HG02884 (cell line): ENCODE data around the gene TMEM151B.
A peak's percentile ranks its signal among the peaks of the same experiment; 100 is the strongest.

Experiments
- ATAC-seq: cut with Tn5 transposase; IDR thresholded peaks from one replicate; pipeline ENCODE4 v1.9.1; 2021; ENCODE audit warnings: mild to moderate bottlenecking, moderate library complexity; ENCODE audit not compliant: unreplicated experiment

TMEM151B gene

DNA sequence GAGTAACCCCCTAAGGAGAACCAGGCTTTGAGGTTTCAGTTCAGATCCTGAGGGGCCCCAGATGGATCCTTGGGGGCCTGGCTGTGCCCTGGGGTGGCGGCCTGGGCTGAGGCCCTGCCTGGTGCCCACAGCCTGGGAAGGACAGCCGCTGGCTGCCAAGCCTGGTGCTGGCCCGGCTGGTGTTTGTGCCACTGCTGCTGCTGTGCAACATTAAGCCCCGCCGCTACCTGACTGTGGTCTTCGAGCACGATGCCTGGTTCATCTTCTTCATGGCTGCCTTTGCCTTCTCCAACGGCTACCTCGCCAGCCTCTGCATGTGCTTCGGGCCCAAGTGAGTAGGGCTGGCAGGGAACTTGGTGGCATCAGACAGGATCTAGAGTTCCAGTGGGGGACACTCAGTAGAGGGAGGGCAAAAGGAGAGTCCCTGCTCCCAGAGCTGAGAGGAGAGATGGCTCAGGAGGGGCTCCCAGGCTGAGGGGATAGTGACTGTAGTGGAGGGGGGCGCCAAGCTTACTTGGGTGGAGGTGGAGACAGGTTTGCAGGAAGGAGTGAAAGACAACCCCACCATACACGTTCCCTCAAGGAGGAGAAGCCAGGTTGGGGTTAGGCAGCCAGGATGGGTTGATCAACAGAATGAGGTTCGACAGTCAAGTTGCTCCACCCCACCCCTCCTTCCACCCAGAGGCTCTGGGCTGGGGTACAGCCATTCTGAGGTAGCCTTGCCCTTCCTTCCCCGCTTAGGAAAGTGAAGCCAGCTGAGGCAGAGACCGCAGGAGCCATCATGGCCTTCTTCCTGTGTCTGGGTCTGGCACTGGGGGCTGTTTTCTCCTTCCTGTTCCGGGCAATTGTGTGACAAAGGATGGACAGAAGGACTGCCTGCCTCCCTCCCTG lies 37.3 kb upstream of the TMEM151B start:
- ATAC-seq, result no peak

DNA sequence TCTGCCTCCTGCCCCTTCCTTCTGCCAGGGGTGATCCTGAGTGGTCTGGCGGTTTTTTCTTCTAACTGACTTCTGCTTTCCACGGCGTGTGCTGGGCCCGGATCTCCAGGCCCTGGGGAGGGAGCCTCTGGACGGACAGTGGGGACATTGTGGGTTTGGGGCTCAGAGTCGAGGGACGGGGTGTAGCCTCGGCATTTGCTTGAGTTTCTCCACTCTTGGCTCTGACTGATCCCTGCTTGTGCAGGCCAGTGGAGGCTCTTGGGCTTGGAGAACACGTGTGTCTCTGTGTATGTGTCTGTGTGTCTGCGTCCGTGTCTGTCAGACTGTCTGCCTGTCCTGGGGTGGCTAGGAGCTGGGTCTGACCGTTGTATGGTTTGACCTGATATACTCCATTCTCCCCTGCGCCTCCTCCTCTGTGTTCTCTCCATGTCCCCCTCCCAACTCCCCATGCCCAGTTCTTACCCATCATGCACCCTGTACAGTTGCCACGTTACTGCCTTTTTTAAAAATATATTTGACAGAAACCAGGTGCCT lies 36.6 kb upstream of the TMEM151B start:
- ATAC-seq, result no peak

DNA sequence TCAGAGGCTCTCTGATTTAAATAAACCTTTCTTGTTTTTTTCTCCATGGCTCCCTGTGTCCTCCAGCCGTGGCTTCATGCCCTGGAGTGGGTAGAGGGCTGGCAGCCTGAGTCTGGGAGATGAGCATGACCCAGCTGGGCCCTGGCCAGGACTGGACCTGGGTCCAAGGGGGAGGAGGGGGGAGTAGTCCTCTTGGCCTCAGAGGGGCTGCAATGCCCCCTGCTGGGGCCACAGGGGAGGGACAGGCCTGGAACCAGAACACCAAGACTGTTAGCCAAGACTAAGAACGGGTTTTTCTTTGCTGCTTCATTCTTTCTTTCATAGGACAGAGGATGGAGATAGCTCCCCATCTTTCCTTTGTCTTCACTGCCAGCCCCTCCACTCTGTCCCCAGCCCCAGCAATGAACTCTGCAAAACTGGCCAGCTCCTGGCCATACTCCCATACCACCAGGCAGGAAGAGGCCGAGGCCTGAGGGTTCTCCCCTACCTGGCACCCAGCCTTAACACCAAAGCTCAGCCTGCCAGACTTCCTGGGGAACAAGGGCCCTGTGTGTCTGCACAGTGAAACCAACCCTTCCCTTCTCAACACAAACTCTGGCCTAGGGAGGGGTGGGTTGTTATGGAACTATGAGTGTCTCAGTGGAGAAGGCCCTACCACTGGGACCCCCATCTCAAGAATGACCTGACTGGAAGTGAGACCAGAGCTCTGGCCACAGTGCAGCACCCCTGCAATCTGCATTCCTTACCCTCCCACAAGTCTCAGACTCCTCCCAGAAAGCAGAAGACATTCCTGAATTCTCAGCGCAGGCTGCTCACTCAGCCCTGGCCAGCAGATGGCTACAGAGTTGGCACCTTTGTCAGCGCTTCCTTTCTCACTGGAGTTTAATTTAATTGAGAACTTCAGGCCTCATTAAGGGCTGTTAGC lies 35.9 kb upstream of the TMEM151B start:
- ATAC-seq, result no peak

DNA sequence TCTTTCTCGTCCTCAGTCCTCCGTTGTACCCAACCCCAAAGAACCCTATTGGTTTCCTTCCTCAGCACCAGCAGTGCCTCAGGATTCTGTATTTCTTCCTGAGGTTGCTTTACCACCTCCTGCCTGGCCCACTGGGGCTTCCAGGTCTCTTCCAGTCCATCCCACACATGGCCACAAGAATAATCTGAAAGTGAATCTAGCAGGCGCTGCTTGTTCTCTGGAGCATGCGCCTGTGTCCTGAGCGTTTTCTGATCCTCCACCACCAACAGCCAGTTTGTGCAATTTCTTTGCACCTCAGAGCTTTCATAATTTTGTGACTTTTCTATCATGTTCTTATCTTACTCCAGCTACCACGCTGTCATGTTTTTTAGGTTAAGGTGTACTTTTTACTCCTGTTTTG lies 35.0 kb upstream of the TMEM151B start:
- ATAC-seq, result no peak

DNA sequence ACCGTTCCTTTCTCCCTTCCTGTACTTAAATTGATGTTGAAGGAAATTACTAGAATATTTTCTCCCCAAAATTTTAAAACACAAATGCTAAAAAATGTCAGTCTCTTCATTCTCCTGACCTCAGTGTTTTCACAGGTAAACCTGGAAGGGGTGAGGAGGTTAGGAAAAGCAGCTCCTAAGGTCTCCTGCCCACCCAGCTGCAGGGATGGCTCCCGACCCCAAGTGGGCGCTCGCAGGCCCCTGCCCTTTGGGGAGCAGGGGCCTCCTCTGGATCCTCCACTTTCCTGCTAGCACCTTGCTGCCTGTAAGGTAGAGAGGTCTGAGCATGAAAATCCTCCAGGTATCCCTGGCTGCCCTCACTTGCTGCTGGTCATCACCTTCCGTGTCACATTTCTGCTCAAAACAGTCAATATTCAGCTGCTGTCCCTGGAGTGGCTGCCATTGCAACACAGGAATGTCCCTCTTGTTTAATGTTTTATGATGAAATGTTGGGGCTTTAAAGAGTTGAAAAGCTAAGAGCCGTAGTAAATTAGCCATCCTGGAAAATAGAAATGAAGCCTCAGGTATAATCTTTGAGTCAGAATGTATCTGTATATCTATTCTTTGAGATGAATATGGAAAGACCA lies 34.2 kb upstream of the TMEM151B start:
- ATAC-seq, result no peak

DNA sequence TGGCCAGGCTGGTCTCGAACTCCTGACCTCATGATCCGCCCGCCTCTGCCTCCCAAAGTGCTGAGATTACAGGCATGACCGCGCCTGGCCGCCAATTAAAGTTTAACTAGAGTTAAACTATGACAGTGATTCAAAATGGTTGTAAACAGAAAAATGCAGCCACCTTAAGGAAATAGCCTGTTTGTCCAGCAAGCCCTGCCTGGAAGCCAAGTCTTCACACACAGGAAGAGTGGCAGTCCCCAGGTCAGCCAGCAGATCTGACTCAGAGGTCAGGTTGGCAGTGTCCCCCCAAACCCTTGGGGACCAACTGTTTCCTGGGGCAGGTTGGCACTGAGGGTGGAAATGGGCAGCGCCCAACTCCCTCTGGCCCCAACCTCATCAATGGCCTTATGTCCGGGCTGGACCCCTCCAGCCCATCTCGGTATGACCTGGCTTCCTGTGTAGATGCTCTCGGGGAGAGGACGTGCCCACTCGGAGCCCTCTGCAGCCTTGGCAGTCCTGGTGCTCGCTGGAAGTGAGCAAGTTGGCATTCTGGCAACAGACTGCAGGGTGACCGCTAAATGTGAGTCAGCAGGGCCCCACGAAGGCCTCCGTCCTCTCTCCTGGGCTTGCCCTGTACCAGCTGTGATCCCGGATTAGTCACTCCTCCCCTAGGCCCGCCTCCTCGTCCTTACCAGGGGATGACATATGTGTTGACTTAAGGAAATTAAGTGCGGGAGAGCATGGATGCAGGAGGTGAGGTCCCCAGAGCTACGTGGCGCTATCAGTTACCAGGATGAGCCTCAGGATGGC lies 33.0 kb upstream of the TMEM151B start:
- ATAC-seq, result peak; percentile 47

DNA sequence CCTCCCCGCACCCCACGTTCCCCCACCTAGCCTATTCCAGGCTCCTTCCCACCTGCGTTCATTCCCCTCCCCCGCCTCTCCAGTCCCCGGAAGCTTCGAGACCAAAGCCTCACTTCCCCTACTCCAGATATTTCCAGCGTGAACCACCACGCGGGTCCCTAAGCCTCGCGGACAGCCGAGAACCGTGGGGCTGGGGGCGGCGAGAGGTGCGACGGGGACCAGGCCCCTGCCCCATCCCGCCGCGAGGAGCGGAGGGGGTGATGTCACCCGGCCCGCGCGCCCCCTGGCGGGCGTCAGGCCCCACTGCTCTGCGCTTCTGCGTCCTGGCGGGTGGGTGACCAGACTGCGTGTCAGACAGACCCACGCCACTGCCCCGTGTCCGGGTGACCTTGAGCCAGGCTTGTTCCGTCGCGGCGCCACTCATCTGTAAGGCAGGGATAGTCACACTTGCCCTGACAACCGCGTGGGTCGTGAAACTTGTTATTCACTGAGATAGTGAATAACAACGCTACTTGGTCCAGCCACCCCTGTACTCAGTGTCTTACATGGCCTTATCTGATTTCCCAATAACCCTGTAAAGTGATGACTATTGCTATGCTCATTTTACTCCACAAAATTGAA lies 32.3 kb upstream of the TMEM151B start:
- ATAC-seq, result peak; percentile 71

DNA sequence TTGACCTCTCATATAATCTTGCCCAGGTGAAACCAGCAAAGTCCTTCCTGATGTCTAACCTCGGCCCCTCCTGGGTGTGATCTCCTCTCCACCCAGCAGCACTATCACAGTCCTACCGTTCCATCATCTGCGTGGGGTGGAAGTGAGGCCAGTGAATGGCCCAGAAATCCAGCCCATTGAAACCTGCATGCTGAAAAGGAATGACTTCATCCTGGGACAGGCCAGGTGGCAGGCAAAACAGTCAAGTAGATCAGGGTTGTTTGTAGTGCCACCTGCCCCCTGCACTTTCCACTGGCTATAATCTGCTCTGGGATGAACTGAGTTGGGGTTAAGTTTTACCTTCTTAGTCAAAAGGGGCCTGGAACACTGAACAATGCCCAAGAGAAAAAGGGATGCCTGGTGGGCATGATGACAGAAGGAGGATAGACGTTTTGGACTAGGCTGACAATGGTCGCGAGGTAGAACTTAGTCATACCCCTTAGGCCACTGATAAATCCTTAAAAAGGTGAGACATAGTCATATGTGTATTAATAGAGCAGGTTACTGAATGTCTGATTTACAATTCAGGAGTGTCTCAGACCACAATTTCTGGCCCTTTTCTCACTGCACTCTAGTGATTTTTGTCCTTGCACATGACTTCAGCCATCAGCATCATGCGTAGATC lies 31.4 kb upstream of the TMEM151B start:
- no peak for ATAC-seq

DNA sequence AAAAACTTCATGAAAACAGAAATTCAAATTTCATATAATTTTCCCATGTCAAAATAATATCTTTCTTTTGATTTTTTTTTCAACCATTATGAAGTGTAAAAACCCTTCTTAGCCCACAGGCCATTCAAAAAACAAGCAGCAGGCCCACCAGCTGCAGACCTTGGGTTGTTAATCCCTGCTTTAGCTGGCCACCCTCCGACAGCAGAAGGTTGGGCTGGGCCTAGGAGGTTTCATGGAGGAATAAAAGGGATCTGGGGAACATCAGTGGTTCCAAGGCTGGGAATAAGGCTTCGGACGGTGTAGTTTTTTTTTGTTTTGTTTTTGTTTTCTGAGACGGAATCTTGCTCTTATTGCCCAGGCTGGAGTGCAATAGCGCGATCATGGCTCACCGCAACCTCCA lies 26.9 kb upstream of the TMEM151B start:
- no peak for ATAC-seq

DNA sequence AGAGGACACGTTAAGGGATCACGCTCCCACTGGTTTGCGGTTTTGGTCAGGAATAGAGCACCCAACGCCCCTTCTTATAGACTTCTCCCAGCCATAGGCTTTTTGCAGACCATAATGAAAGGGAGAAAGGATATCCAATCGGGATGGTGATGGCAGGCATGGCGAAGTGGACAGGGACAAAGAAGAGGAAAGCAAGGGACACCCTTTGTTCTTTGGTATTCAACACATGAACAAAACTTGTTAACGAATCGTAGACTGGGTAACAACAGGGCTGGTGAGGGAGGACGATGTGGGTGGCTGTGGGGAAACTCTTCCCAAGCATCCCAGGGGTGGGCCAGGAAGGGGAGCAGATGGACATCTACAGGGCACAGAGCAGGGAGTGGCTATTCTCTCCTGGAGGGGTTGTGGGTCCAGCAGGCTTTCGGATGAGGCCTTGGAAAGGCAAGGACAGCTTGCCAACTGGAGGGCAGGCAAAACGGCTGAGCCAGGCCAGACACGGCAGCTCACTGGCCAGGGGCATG lies 24.8 kb upstream of the TMEM151B start:
- ATAC-seq, result no peak

DNA sequence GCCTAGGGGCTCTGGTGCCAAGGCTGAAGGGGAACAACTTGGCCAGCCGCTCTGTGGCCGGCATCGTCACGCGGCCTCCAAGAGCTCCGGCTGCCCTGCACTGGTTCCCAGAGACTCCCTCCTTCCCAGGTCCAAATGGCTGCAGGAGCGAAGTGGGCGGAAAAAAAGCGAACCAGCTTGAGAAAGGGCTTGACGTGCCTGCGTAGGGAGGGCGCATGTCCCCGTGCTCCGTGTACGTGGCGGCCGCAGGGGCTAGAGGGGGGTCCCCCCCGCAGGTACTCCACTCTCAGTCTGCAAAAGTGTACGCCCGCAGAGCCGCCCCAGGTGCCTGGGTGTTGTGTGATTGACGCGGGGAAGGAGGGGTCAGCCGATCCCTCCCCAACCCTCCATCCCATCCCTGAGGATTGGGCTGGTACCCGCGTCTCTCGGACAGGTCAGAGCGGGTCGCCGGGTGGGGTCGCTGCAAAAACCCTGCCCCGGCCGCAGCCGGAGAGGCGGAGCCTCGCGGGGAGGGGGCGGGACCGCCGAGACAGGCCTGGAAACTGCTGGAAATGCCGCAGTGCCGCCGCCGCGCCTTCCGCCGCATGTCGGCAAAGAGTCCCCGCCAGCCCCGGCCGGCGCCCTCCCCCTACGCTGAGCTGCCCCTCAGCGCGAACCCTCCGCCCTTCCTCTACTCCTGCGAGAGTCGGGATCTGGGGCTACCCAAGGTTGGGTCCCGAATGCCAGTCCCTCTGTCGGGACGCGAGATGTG lies 24.2 kb upstream of the TMEM151B start:
- peak; percentile 44 for ATAC-seq

DNA sequence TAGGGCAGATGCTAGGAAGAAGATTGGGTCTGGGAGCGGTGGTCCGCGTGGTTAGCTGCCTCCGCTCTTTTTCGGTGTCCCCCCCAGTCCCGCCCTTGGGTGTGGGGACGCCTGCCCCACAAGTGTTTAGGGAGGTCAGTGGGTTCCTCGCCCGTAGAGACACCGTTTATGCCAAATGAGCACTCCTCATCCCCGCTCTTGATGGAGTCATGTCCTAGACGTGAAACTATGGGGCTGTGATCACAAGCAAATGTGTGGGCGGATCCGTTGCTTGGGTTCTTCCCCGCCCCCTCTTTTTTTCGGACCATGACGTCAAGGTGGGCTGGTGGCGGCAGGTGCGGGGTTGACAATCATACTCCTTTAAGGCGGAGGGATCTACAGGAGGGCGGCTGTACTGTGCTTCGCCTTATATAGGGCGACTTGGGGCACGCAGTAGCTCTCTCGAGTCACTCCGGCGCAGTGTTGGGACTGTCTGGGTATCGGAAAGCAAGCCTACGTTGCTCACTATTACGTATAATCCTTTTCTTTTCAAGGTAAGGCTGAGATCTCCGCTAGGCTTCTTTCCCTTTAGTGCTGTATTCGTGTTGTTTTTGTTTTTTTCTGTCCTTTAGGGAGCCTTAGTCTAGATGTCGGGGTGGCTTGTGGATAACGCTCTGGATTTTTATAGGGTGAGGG lies 23.4 kb upstream of the TMEM151B start, which contains the start of gene HSP90AB1:
Gene HSP90AB1, plus strand, starts transcription at position 439 of the 675 bp plus-strand sequence. CDS start 1,529 bp downstream, outside the sequence.
- ATAC-seq, result peak; percentile 65

DNA sequence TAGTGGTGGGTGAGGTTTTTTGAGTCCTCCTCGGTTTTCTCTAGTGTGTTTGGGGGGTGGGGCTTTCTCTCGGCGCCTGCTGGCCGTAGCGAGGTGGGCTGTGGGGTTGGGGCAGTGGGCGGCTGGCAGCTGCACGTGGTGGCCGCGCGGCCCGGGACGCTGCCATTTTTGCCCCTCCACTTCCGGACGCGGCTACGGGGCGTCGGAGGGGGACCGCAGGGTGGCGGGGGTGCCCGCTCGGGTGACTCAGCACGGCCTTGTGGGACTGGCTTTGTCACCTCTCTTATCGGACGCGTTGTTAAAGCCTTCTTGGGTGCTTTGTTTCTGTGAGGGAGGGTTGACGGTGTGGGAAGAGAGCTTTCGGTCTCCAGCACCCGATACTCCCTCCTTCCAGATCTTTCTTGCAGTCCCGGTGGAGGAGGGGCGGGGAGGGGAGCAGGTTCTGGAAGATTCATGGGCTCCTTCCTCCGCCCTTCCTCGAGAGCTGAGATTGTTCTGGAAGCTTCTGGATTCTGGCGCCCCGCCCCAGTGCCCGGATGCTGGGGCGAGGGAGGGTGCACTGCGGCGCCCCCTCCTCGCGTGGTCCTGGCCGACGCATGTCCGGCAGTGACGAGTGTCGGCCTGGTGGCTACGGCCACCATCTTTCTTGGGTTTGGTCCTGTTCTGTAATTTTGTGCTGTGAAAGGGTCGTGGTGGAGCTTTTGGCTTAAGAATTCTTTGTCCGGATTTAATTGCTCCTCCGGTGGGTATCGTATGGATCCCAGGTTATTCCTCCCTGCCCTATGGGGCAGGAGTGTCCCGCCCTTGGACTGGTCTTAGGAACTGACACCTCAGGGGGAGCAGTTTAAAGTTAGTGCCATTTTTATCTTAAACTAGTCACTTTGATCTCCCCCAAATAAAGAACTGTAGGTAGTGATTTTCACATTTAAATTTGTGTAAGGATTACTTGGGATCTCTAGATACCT lies 22.6 kb upstream of the TMEM151B start:
- ATAC-seq, result no peak

DNA sequence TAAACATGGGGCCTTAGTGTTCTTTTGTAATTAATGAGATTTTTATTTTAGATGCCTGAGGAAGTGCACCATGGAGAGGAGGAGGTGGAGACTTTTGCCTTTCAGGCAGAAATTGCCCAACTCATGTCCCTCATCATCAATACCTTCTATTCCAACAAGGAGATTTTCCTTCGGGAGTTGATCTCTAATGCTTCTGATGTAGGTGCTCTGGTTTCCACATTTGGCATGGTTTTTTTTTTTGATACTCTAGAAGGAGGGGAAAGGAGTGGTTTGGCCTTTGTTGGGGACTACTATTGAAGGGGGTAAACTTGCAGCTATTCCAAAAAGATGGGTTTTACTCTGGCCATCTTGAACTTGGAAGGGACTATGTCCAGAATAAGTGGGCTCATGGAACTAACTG lies 21.7 kb upstream of the TMEM151B start:
- ATAC-seq, result no peak

DNA sequence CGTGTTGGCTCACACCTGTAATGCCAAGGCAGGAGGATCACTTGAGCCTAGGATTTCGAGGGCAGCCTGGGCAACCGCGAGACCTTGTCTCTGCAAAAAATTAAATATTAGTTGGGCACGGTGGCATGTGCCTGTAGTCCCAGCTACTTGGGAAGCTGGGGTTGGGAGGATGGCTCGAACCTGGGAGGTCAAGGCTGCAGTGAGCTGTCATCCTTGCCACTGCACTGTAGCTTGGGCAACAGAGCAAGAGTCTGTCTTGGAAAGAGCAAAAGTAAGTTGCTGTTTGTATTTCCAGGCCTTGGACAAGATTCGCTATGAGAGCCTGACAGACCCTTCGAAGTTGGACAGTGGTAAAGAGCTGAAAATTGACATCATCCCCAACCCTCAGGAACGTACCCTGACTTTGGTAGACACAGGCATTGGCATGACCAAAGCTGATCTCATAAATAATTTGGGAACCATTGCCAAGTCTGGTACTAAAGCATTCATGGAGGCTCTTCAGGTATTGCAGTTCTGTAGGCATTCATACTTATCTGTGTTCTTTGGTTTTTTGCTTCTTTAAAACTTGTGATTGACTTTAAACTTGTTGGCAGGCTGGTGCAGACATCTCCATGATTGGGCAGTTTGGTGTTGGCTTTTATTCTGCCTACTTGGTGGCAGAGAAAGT lies 21.0 kb upstream of the TMEM151B start:
- ATAC-seq, result no peak
